GM12864 (cell line): ENCODE measurements around the gene NXPH4.

Source experiments
- DNase-seq: peaks from one replicate; pipeline ENCODE4 v3.0.0-alpha.2; 2011; ENCODE audit warnings: low read depth
- H3K4me3 ChIP-seq: 2 replicates; pipeline ENCODE4 v1.5.1; 2011; ENCODE audit warnings: mild to moderate bottlenecking, low read depth, low read length, control low read depth
- CTCF ChIP-seq: IDR thresholded peaks from 2 replicates; pipeline ENCODE4 v1.5.1; 2011; ENCODE audit warnings: low read depth, mild to moderate bottlenecking, moderate library complexity, low read length, control low read depth, inconsistent platforms; ENCODE audit errors: missing control alignments

Gene NXPH4

GRCh38 chr12:57171668-57172067 is 44.9 kb upstream of the NXPH4 start:
- H3K4me3 ChIP-seq, result no peak overlapping the region
- TF ChIP-seq CTCF, result no peak
- DNase-seq, result no peak

GRCh38 chr12:57173089-57173488 is 43.5 kb upstream of the NXPH4 start:
- H3K4me3 ChIP-seq, result no peak overlapping the region
- TF ChIP-seq CTCF, result peak; percentile 65
- DNase-seq, result no peak

GRCh38 chr12:57173683-57174082 is 42.9 kb upstream of the NXPH4 start:
- TF ChIP-seq CTCF, result no peak
- H3K4me3 ChIP-seq, result no peak overlapping the region
- no peak for DNase-seq

GRCh38 chr12:57175428-57176138 is 41.0 kb upstream of the NXPH4 start:
- peak; percentile 57 for TF ChIP-seq CTCF
- no peak for DNase-seq
- H3K4me3 ChIP-seq, result no peak overlapping the region

- H3K4me3 ChIP-seq, result no peak overlapping the region
- TF ChIP-seq CTCF, result no peak
Measured at GRCh38 chr12:57176139-57176477, 40.5 kb upstream of the NXPH4 start.

GRCh38 chr12:57176846-57177245 is 39.7 kb upstream of the NXPH4 start:
- DNase-seq, result no peak
- H3K4me3 ChIP-seq, result no peak overlapping the region
- TF ChIP-seq CTCF, result no peak

More at GRCh38 chr12:57176139-57176477, 40.5 kb upstream of the NXPH4 start:
- DNase-seq, result no peak

GRCh38 chr12:57177354-57177753 is 39.2 kb upstream of the NXPH4 start:
- DNase-seq, result no peak
- no peak for TF ChIP-seq CTCF
- H3K4me3 ChIP-seq, result no peak overlapping the region
